IPS-11a (cell line): ENCODE results near the gene PAX6.

ENCODE experiments used
- H3K4me3 ChIP-seq: one replicate; pipeline ENCODE4 v1.5.1; 2013; ENCODE audit warnings: low read depth, low read length, control low read depth

Gene PAX6

DNA sequence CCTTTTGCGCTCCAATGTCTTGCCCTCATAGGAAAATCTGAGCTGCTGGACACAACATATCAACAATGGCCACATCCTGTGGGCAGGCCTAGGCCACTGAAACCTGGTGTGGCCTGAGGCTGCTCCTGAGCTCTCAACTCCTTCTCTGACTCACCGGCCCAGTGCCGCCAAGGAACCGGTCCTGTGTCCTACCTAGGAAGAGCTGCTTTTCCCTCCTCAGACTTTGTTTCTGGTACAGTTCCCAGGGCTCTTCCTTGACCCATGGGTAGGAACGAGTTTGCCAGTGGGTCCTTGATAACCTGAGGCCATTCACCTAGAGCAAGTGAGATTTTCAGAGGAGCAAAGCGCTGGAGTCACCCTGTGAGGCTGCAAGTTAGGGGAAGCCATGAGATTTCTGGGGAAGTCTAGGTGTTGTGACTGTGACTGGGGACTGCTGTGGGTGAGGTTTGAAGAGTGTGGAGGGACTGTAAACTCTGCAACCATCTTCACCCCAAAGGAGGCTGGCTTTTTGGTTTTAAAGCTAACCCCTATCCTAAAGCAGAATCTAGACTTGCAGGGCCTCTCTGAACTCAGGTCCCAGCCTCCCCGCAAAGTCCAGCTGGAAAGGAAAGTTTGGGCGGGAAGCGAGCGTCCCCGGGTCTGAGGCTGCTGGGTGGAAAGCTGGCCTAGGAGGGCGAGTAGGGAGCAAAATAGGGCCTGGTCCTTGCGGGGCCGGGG is 12.0 kb upstream of the PAX6 start:
- H3K4me3 ChIP-seq, result no peak overlapping the region

DNA sequence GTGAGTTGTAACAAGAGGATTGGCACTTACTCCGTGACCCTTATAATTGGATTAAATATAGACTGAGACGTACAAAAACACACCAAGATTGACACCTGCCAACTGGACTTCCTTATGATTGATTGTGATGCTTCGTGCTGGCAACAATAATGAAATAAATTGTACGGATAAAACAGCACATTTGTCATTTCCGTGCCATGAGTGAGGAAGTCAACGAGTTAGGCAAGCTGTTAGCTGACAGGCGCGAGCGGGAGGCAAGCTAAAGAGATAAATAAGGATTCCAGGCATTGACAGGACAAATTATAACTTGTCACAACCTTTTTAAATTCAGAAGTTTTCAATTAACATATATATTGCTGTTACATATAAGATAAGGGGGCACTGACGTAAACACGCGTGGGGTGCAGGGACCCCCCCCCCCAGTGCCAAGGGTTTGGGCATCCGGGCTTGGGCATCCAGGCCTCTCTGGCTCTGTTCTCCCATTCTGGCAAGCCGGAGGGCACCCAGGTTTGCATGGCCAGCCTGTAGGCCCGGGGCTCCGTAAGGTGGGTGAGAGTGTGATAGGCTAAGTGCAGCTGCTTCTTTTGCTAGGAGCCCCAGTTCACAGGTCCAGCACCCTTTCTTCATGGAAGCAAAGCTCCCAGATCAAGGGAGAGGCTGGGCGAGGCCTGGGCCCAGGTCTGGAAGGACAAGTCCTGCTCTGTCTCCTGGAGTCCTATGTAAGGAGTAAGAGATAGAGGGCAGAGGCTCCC is 11.2 kb upstream of the PAX6 start:
- no peak overlapping the region for H3K4me3 ChIP-seq

DNA sequence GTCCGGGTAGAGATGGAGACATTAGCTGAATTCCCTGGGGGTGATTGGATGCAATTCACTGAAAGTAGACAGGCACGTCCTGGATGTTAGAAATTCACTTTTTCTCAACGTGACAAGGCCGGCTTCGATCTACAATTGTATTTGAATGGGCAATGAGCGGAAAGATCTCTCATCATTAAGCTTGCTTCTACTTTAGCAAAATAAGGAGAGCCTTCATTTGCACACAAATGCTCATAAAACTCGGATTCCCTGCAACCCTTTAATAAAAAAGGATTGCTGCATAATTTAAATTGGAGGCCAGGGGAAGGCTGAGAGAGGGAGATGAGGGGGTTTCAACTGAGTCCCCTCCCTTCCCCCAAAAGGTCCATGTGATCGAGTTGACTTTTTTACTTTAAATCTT is 10.6 kb upstream of the PAX6 start:
- no peak overlapping the region for H3K4me3 ChIP-seq

DNA sequence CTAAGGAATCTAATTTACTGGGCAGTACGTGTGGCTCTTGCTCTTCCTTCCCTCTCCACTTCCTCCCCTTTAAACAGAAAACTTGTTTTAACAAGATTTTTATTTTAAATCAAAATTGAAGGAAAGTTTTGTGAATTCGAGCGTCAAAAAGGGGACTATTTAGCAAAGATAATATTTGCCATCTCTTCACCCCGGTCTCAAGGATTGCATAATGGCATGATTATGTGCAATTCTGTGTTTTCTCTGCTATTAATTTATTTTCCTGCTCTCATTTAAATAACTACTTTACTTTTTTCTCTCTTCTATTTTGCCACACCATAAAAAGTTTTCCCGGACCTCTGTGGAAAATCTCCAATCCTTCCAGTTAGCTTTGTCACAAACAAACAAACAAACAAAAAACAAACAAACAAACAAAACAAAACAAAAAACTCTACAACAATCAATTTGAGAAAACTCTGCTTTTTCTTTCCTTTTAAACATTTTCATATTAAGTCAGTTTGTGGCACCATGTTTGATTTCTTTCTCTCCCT is 10.2 kb upstream of the PAX6 start:
- H3K4me3 ChIP-seq, result no peak overlapping the region

DNA sequence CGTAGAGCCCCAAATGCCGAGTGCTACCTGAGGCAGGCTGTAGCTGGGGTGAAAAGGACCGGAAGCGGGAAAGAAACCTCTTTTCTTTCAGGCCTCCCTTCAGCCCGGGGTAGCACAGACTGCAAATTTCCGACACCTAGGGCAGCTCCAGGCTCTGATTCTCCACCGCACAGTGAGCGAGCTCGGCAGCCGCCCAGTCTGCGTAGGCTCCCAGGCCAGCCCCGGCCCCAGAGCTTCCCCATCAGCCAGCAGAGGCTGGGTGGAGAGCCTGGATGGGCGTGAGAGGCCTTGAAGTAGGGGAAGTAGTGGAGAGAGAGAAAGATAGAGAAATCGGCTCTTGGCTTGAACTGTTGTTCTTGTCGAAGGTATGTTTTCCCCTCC is 9.3 kb upstream of the PAX6 start:
- H3K4me3 ChIP-seq, result no peak overlapping the region

DNA sequence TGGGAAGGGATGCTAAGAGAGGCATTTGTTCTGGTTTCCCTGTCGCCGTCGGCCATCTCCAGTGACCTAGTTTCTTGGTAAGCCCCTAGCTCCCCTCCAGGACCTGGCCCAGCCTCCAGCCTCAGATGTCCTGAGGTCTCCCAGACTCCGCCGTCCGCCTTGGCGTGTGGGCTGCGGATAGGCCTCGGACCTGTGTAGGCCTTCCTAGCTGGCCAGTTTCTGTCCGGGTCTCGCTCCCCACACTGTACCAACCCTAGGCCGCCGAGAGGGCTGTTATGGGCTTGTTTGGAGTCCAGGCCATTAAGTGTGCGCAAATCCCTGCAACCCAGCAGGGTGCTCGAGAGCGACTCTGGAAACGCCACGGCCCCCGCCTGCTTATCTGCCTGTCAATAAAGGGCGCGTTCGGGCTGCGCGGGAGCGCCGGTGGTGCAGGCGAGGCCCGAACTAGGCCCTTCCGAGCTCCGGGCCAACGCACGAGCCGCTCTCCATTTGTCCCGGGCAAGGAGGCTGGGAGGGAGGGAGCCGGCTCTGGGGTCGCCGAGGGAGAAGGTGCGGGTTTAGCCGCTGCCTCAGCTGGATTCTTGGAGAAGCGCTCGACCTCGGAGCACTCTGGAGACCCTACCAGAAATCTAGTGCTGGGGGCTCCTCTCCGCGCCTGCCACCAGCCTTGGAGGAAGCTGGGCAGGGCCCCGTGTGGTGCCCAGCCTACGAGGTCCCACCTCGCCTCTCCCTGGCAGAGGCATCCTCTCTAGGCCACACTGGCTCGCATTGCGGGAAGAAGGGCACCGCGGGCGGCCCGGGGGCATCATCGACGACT is 8.7 kb upstream of the PAX6 start:
- H3K4me3 ChIP-seq, result no peak overlapping the region

DNA sequence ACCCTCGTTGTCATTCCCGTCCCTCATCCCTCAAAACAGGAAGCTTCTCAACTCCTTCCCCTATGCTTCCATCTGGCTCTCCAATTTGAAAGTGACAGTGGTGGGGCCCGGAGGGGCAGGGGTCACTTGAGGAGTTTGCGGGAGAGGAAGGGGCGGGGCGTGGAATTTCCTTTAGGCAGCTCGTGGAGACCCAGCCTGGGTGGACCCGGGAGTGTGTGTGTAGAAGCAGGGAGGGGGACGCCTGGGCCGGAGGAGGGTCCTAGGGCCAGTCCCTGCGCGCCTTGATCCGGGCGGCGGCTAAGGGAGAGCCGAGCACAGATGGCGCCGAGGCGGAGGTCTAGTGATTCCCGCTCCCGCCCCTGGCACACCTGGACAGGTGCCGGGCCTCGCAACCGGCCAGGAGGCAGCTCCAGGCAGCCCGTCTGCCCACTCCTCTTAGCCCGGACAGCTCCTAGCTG is 7.8 kb upstream of the PAX6 start:
- H3K4me3 ChIP-seq, result no peak overlapping the region

DNA sequence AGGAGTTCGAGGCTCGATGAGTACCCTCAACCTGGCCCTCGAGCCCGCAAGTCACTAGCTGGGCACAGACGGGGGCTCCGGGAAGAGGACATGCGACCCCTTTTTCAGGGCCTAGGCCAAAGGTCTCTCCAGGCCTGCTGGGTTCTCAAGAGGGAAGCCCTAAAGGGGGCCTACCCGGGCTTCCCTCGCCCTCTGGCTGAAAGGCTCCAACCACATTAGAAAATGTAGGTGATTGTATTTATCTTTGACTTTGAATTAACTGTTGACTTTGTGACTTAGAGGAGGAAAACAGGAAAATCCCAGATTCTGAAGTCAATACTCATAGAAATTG is 7.3 kb upstream of the PAX6 start:
- no peak overlapping the region for H3K4me3 ChIP-seq

DNA sequence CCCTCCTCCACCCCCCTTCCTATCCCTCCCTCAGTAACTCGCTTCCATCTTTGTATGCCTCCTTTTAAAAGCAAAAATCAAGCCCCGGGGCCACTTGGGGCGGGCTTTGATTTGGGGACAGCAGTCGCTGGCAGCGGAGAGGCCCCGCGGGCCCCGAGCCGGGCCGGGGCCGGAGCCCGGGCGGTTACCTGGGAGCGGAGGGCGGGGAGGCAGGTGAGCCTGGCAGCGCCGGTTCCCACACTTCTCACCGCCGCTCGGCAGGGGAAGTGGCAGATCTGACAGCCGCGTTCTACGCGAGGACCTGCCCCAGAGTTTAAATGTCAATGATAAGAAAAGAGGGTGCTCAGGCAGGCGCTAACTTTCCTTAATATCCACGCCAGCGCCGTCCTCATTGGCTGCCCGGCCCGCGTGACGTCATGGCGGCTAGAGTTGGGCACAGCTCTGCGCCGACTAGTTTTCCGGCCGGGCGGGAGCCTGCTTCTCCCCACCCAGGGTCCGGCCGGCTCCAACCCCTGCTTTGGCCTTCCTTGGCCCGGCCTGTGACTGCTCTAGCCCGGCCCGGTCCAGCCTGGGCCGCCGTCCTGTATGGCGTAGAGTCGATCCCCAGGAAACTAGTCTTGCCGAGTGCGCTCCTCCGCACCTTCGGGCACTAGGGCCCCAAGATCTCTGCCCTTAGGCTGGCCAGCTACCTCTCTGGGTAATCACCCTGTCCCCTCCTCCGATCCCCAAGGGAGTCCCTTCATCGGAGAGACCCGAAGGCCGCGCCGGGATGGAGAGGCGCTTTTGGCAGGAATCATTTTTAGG is 6.7 kb upstream of the PAX6 start:
- H3K4me3 ChIP-seq, result peak overlapping the region; percentile 43

DNA sequence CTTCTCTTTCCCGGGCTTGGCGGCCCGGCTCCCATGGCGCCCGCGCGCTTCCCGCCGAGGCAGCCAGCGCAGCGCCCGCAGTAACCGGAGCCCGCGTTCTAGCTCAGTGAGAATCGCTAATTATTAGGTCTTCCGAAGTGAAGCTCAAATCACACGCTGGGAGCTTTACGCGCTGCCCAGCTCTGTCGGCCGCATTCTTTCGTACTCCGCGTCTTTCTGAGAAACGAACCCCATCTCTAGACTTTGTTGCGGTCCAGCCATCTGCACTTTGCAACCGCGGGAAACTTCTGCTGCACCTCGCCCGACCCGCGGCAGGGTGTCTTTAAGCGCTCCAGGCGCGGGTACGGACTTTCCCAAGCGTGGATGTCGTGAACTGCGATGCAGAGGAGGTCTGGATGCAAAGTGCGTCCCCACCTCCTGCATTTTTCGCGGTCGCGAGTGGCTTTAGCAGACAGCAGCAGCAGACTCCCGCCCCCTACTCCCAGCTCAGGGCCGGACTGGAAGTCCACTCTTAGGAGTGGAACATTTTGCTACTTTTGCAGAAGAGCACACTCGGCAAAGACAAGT is 6.0 kb upstream of the PAX6 start:
- no peak overlapping the region for H3K4me3 ChIP-seq

DNA sequence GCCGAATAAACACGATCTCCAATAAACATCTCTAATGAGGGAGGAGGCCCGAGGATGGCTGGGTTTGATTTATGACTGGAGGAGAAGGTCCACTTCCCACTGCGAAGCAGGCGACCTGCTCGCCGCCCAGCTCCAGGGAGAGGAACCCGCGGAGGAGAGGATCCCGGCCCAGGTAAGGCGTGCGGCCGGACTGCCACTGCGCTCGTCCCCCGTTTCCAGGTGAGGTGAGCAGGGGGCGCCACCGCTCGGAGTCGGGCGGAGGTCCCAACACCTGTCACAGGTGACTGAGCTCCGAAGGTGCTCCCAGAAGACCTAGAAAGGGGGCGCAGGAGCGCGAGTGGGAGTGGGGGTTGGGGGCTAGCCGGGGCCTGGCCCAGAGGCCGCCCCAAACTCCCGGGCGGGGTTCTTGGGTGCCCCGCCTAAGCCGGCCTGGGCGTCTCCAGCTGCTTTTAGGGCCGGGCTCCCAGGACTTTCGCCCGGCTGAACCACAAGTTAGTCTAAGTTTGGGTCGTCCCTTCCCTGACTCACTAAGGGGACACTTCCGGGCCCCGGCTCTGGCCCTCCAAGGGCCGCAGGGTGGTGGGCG is 5.4 kb upstream of the PAX6 start:
- no peak overlapping the region for H3K4me3 ChIP-seq

DNA sequence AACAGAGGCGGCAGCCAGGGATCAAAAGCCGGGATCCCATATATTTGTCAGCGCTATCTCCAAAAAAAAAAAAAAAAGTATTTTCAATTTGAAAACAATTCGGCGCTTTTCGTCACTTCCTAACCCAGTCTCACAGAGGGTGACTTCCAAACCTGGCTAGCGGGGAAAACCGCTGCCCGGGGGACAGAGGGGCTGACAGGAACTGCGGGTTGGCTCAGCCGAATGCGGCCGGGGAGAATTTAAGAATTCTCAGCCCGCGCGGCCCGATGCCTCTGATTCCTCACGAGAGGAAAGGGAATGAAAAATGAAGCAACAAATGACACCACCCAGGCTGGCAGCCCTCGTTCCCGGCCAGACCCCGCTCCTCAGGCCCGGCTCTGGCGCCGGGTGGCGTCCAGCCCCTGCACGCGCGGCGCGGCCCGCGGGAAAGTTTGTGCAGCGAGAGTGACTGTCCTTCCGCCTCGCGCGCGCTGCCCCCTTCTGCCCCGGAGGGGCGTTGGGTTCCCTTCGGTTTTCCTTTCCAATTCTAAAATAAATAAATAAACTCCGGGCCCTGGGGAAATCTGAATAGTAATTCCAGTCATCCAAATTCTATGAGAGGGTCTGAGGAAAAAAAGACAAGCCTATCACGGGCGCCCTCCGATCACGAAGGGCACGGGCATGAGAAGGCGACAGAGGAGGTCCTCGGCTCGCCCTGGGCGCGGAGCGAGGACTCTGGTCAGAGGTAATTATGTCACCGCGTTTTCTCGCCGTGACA is 4.8 kb upstream of the PAX6 start:
- H3K4me3 ChIP-seq, result no peak overlapping the region

DNA sequence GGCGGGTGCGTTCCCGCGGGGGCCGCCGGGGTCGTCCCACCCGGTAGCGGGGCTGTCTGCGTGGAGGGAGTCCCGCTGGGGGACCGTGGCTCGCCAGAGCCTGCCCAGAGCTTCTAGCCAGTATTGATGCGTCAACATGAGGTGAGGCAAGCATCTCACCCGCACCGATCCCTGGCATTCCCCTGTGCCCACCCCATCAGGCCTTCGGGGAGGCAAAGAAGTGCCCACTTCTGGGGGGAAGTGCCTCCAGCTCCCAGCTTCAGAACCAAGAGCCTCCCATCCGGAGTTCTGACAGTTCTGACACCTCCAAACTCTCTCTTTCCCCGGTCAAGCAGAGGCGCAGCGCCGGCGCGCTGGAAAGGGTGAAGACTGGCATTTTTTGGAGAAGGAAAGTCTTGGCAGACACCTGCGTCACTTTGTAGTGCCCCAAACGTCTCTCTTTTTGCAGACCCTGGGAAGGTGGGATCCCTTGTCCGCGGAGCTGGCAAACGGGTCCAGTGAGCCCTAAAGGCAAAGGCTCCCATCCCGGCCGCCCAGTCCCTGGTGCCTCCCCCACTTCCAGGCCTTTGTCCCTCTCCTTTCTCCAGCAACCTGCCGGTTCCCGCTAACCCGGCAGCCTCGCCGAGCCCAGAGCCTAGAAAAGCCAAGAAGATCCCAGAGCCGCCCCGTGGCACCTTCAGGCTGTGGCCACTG is 3.2 kb upstream of the PAX6 start:
- no peak overlapping the region for H3K4me3 ChIP-seq

DNA sequence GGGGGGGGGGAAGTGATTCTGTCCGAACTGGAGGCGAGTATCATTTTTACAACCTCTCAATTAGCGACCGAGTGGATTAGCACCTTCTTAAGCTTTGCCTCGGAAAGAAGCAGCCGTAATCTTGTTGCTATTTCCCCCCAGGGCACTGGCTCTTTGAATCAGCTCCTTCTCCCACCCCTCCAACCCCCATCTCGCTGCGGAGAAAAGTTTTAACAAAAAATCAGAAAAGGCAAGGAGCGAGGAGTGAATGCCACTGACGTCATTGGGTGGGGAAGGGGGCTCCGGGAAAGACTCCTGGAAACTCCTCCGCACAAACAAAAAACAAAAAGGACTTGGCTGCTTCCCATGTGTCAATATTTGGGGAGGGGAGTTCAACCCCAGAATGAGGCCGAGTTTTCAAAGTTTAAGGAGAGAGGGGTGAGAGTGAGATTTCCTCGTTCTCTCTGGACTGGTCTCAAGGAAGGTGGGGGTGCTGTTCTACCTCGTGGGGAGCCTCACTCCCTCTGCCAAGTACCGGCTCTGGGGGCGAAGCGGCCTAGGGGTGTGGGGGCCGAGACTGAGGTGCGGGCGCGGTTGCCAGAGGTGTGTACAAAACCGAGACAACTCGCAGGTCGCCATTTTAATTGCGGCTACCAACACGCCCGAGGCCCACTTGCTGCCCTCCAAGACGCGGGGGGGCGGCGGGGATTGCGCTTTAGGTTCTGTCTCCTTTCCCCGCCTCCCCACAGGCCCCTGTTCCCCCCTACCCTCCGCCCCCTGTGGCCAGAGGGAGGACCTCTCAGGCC is 2.5 kb upstream of the PAX6 start:
- H3K4me3 ChIP-seq, result peak overlapping the region; percentile 13

DNA sequence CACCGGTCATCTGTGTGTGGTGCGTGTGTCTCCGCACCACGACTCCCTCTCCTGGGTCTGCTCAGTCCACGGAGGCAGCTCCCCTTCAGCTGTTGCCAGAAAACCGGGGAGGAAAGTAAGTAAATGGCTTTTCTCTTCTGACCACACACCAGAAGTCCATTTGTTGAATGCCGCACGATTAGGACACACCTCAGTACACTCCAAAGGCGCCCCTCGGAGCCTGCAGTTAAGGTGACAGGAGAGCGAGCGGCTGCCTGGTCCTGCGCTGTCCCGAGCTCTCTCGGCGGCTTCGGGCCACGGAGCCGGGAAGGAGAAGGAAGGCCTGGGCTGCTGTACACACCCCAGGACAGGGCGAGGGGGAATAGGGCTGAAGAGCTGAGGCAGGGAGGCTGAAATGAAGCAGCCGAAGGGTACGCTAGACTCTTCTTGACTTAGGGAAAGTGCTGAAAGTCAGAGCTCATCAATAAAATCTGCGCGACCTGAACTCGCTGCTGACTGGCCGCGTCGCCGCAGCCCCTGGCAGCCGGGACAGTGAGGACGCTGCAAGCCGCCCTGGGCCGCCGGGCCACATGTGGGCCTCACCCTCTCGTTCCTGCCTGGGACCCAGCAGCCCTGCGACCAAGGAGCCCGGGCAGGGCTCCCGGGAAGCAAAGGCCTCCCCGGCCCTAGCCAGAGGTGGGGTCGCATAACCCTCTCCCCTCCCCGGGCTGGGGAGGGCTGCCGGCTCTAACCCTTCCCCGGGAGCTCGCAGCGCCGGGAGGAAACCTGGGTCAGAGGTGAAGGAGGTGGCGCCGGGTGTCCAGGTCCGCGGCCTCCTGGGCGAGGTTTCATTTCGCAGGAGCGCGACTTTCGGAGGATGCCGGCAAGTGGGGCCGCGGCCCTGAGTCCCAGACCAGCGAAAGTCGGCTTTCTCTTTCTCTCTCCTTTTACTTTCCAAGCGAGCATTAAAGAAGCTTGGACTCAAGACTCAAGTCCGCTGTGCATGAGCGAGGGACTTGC is 1.6 kb upstream of the PAX6 start:
- no peak overlapping the region for H3K4me3 ChIP-seq

DNA sequence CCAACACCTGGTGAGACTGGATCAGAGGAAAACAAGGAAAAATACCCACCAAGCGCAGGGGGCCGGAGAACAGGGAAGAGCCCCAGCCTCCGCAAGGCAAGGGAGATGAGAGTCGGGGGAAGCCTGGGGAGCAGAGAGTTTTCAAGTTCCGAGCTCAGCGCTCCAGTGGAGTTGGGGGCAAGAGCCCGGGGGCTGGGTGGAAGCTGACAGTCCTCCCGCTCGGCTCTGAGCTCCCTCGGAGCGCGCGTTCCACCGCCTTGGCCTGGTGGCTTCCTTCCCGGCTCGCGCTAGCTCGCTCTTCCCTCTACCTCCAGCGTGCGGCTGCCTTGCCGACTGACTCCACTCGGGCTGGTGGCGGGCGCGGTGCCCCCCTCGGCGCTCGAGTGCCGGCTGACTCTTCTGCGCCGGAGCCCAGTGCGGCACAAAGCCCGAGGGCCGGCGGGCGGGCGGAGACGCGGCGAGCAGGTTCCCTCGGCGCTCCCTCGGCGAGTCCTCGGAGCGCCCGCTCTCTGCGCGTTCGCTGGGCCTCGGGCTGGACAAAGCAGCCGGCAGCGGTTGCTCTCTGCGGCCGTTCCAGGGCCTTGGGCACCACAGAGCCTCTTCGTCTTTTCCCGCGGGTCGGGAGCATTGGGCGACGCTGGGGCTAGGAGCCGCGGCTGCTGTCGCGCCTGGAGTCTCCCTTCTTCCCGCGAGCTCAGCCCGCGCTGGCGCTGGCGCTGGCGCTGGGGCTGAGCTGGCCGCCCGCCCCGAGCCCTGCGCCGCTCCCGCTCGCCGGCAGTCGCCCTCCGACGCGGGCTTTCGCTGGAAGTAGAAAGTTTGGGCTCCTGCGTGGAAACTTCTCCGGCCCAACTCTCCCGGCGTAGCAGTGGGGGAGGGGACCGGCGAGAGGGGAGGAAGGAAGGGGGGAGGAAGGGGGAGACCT is 1.0 kb downstream of the PAX6 start:
- H3K4me3 ChIP-seq, result peak overlapping the region; percentile 20
